Measurements from ENCODE around the gene ETV3L. TPM values are rescaled to one million over a fixed set of nuclear protein-coding genes. Genes with fewer than 3 reads are reported as not detected.

Gene ETV3L
- total RNA-seq, 1 experiment from 2014 or later: not detected

- Histone ChIP-seq H3K27ac (ENCODE audit: low read length) (no peak overlapping the region), H3K9me3 (ENCODE audit: control insufficient read depth, insufficient read depth, low read depth, low read length) (no peaks in the 10 kb centered on the region), H3K4me1 (ENCODE audit: control insufficient read depth, insufficient read depth, low read length) (no peaks in the 10 kb centered on the region), H3K27me3 (ENCODE audit: control insufficient read depth, insufficient read depth, low read length) (no peaks in the 10 kb centered on the region), H3K4me3 (ENCODE audit: low read depth in 2 of 2, low read length in 2 of 2) (no peak overlapping the region), H3K36me3 (ENCODE audit: control insufficient read depth, insufficient read depth, low read length) (no peaks in the 10 kb centered on the region)
- in situ Hi-C loops (cut with HindIII; ENCODE audit: low pct_unique_long_range_greater_than_20kb, low sequenced_read_pairs) (no loop called here), intact Hi-C loops (cut with micrococcal nuclease; ENCODE audit: unreplicated experiment) (loop anchor here (1.0 kb wide), 2 partner anchors 46 to 66 kb away; no protein-coding TSS in a partner anchor)
- DNase-seq (ENCODE audit: low read depth, low spot score) (no peak), ATAC-seq (no peak)
- TF ChIP-seq REST (IDR thresholded peaks at IDR 0.05; ENCODE audit: insufficient read depth in 1 of 2, low read depth in 2 of 2, low read length in 1 of 2) (no peak), TCF7L2 (IDR thresholded peaks at IDR 0.05; ENCODE audit: low read depth, low read length) (no peak), SIN3A (IDR thresholded peaks at IDR 0.05; ENCODE audit: borderline replicate concordance, insufficient read depth, low read depth, low read length) (no peak), CTCF (IDR thresholded peaks at IDR 0.05) (no peak), POLR2AphosphoS5 (IDR thresholded peaks at IDR 0.05; ENCODE audit: low read depth, low read length) (no peak)
- no TSS peak for BruUV-seq (replicated peaks)
- POLR2A ChIA-PET: no interaction called here
- CTCF ChIA-PET: interaction anchor here (0.6 to 2.6 kb wide), 5 partner anchors 24 to 101 kb away, joined by 3 to 85 read pairs (median 3); no protein-coding TSS in a partner anchor
Observed at GRCh38 chr1:157090771-157091170, 8.8 kb downstream of the ETV3L start.

- peak; percentile 55 for DNase-seq (ENCODE audit: low read depth, low spot score)
- no peak for TF ChIP-seq POLR2AphosphoS5 (IDR thresholded peaks at IDR 0.05; ENCODE audit: low read depth, low read length)
- peak; percentile 94 for TF ChIP-seq CTCF (IDR thresholded peaks at IDR 0.05)
- Histone ChIP-seq H3K4me1 (ENCODE audit: control insufficient read depth, insufficient read depth, low read length) (no peaks in the 10 kb centered on the region), H3K27ac (ENCODE audit: low read length) (no peak overlapping the region), H3K27me3 (ENCODE audit: control insufficient read depth, insufficient read depth, low read length) (no peaks in the 10 kb centered on the region), H3K9me3 (ENCODE audit: control insufficient read depth, insufficient read depth, low read depth, low read length) (no peaks in the 10 kb centered on the region), H3K36me3 (ENCODE audit: control insufficient read depth, insufficient read depth, low read length) (no peaks in the 10 kb centered on the region), H3K4me3 (ENCODE audit: low read depth in 2 of 2, low read length in 2 of 2) (no peak overlapping the region)
- POLR2A ChIA-PET: no interaction called here
- CTCF ChIA-PET: interaction anchor here (0.5 to 2.6 kb wide), 19 partner anchors 10 to 922 kb away, joined by 3 to 85 read pairs (median 4); partner anchors contain the start of gene ETV3
- intact Hi-C loops (cut with micrococcal nuclease; ENCODE audit: unreplicated experiment): loop anchor here (1.0 kb wide), 2 partner anchors 46 to 66 kb away; no protein-coding TSS in a partner anchor
- no TSS peak for BruUV-seq (replicated peaks)
- in situ Hi-C loops (cut with HindIII; ENCODE audit: low pct_unique_long_range_greater_than_20kb, low sequenced_read_pairs): no loop called here
- peak; percentile 96 for ATAC-seq
Observed at GRCh38 chr1:157090196-157090647, 9.4 kb downstream of the ETV3L start.
